GM10248 (cell line): Measurements from ENCODE around the gene XPO4.

Experiments
- CTCF ChIA-PET: fragments of 300-600 bp; sonication (Branson Sonifier 250); formaldehyde crosslinking; extraction: SDS; loops from one replicate; lab custom pipeline; 2021; ENCODE audit warnings: antibody characterized with exemption; lab: Yijun Ruan, JAX
- POLR2A ChIA-PET: fragments of 350-650 bp; sonication (Branson Sonifier 250); formaldehyde crosslinking; extraction: SDS; loops from one replicate; lab custom pipeline; 2020; ENCODE audit warnings: antibody characterized with exemption; lab: Yijun Ruan, JAX
- DNase-seq: peaks from one replicate; pipeline ENCODE4 v3.0.0; 2012; ENCODE audit errors: extremely low spot score
- TF ChIP-seq, protein P1 (sequence below): IDR thresholded peaks from 2 replicates; pipeline ENCODE4 v1.5.1; 2012; ENCODE audit warnings: mild to moderate bottlenecking, low read depth; ENCODE audit errors: extremely low read depth, missing control alignments, control extremely low read depth

XPO4 gene

DNA sequence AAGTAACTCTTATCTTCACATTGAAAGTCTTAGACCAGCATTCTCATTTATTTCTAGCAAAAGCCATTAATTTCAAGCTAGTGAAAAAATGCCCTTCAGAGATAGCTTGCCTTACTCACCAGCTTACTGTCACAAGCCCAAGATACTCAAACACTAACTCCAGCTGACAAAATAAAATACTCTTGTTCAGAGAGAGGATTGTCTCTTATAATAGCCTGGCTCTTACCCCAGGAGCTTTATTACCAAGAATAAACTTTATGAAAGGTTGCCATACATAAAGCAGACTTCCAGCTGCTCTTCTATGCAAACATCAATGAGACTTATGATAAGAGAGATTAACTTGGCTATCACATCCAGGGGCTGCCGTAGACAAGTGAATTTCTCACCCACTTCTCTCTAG, 53.6 kb downstream of the XPO4 start:
- TF ChIP-seq, protein P1, sequence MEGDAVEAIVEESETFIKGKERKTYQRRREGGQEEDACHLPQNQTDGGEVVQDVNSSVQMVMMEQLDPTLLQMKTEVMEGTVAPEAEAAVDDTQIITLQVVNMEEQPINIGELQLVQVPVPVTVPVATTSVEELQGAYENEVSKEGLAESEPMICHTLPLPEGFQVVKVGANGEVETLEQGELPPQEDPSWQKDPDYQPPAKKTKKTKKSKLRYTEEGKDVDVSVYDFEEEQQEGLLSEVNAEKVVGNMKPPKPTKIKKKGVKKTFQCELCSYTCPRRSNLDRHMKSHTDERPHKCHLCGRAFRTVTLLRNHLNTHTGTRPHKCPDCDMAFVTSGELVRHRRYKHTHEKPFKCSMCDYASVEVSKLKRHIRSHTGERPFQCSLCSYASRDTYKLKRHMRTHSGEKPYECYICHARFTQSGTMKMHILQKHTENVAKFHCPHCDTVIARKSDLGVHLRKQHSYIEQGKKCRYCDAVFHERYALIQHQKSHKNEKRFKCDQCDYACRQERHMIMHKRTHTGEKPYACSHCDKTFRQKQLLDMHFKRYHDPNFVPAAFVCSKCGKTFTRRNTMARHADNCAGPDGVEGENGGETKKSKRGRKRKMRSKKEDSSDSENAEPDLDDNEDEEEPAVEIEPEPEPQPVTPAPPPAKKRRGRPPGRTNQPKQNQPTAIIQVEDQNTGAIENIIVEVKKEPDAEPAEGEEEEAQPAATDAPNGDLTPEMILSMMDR = no peak
- POLR2A ChIA-PET = no interaction called here
- CTCF ChIA-PET = interaction anchor here (0.5 to 5.0 kb wide), 6 partner anchors 10 to 378 kb away, joined by 3 to 38 read pairs (median 7); no protein-coding TSS in a partner anchor
- DNase-seq = no peak

DNA sequence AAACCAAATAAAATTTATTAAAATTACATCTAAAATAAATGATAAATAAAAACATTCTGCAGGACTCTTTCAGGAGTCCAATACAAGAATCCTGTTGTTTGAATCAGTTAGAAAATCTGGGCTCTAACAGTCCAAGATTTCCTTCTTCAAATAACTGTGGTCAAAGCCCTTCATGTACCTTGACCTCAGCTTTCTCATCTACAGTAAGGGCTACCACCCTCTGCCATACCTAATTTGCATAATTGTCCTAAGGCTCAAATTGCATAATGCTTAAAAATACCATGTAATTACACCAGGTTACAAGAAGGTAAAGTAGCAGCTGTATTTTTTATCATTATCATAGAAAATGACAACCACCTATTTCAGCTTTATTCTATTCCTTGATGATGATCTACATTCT, 54.3 kb downstream of the XPO4 start:
- TF ChIP-seq, protein P1 = no peak
- DNase-seq = no peak
- ChIA-PET POLR2A (no interaction called here), CTCF (interaction anchor here (0.5 to 5.0 kb wide), 11 partner anchors 11 to 377 kb away, joined by 3 to 38 read pairs (median 5); no protein-coding TSS in a partner anchor)

DNA sequence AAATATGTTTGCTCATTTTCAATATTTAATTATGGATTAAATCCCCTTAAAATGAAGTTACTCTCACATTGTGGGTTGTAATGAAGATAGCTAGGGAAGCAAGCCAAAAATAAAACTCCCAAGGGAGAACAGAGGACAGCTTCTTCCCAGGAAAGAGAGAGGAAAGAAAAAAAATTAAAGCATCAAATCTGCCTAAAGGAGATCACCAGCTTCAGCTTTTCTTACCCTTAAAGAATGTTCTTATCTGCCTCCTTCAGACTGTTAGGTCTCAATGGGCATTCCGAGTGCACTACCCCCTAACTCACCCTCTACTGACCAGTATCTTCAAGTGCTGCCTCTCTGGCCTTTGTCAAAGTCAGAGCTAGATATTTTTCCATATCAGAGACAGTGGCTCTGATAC, 55.2 kb downstream of the XPO4 start:
- TF ChIP-seq, protein P1 = no peak
- no peak for DNase-seq
- CTCF ChIA-PET = interaction anchor here (0.8 to 5.0 kb wide), 13 partner anchors 9 to 354 kb away, joined by 3 to 38 read pairs (median 5); partner anchors contain the start of gene XPO4
- POLR2A ChIA-PET = no interaction called here

GRCh38 chr13:20843166-20843565, 59.4 kb downstream of the XPO4 start:
- POLR2A ChIA-PET = no interaction called here
- no peak for DNase-seq
- TF ChIP-seq, protein P1 = no peak
- CTCF ChIA-PET = interaction anchor here (1.6 kb wide), 1 partner anchor 10 kb away, joined by 7 read pairs; no protein-coding TSS in a partner anchor

DNA sequence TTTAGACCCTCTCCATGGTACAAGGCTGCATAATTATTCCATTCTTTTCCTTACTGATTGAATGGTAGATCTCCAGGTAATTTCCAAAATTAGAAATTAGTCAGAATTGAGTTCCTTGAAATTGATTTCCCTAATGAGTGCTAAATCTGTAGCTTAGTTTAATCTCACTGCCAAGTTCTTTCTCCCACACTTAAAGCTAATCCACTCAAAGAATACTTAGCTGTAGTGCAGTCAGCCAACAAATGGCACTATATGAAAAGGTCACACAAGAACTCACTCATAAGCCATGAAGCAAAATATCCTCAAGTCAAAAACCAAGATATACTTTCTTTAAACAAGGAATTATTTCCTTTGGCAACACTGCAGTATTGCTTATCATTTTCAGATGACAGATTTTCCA, 62.0 kb downstream of the XPO4 start:
- DNase-seq = no peak
- POLR2A ChIA-PET = no interaction called here

GRCh38 chr13:20833900-20834679, 68.5 kb downstream of the XPO4 start:
- CTCF ChIA-PET = interaction anchor here (0.9 to 3.2 kb wide), 6 partner anchors 8 to 341 kb away, joined by 3 to 26 read pairs (median 6); no protein-coding TSS in a partner anchor
- TF ChIP-seq, protein P1 = no peak
- POLR2A ChIA-PET = no interaction called here
- no peak for DNase-seq

More for the DNA sequence above, 62.0 kb downstream of the XPO4 start:
- TF ChIP-seq, protein P1 = no peak
- CTCF ChIA-PET = interaction anchor here (1.1 to 3.3 kb wide), 7 partner anchors 10 to 642 kb away, joined by 3 to 23 read pairs (median 4); partner anchors contain the start of gene IL17D
